ENCODE data around the gene STPG3. TPM values are rescaled to one million over a fixed set of nuclear protein-coding genes. Genes with fewer than 3 reads are reported as not detected.

The STPG3 gene
- total and polyA plus RNA-seq, 2 of the 8 experiments (the other 6 are each of a cell fraction or from before 2014, with no cell fraction given), result not detected

GRCh38 chr9:137256856-137257255 lies 5.8 kb downstream of the STPG3 start:
- no peak overlapping the region for H3K18ac ChIP-seq (ENCODE audit: extremely low read depth, low read length)
- no peak overlapping the region for H2BK5ac ChIP-seq (ENCODE audit: low read depth, low read length)
- no peak overlapping the region for H2BK15ac ChIP-seq (ENCODE audit: low read length)
- no peak overlapping the region for H4K5ac ChIP-seq (ENCODE audit: insufficient read length, low read depth, low read length)
- H2AFZ ChIP-seq (ENCODE audit: low read length), result no peak overlapping the region
- no peak overlapping the region for H2BK12ac ChIP-seq (ENCODE audit: low read depth, low read length)
- DNase-seq (ENCODE audit: low read depth in 1 of 2, low spot score in 2 of 2), result no peak
- no peak overlapping the region for H2AK5ac ChIP-seq (ENCODE audit: low read depth, low read length)
- no peak overlapping the region for H4K8ac ChIP-seq (ENCODE audit: extremely low read depth, insufficient read depth, low read length)
- H3K4me3 ChIP-seq (ENCODE audit: extremely low read depth in 1 of 4, insufficient read depth in 2 of 4, low read depth in 3 of 4, low read length in 4 of 4), result no peak overlapping the region
- H3K9ac ChIP-seq (replicated peaks in 1 of 4; ENCODE audit: extremely low read depth in 1 of 4, low read depth in 3 of 4, low read length in 3 of 4), result no peak overlapping the region
- H3K9me3 ChIP-seq (ENCODE audit: insufficient read depth in 2 of 2, low read depth in 1 of 2, low read length in 1 of 2), result no peaks in the 10 kb centered on the region
- H3K4me2 ChIP-seq (ENCODE audit: insufficient read depth in 1 of 2, low read depth in 2 of 2, low read length in 2 of 2), result no peak overlapping the region; a peak in 1 of 4 replicates
- H3K56ac ChIP-seq (replicated peaks; ENCODE audit: insufficient read length, low read depth, low read length), result no peak overlapping the region
- WGBS, 2 experiments (ENCODE audit: extremely low coverage in 1 of 2, insufficient coverage in 1 of 2, insufficient read length in 1 of 2, insufficient replicate concordance in 2 of 2, low coverage in 1 of 2, low lambda C conversion rate in 2 of 2, missing lambda C conversion rate in 1 of 2), result 97% methylated on average over 15 of the region's 15 CpGs; no CpG with 5 or more reads in 1 of the 2 experiments
- H3K79me2 ChIP-seq (ENCODE audit: control insufficient read depth in 1 of 2, insufficient read depth in 2 of 2, low read length in 2 of 2), result peaks cover 0 to 13% of the 10 kb centered on the region in 2 experiments; a peak in 2 of 4 replicates
- H3K27me3 ChIP-seq (replicated peaks in 1 of 4; ENCODE audit: control insufficient read depth in 3 of 4, extremely low read depth in 1 of 4, insufficient read depth in 3 of 4, low read length in 3 of 4), result peaks cover 0 to 7% (median 0%) of the 10 kb centered on the region in 4 experiments; a peak in 2 of 7 replicates
- no peak overlapping the region for H2BK120ac ChIP-seq (replicated peaks; ENCODE audit: low read depth, low read length)
- H3K23ac ChIP-seq (ENCODE audit: insufficient read length), result no peak overlapping the region
- CTCF ChIA-PET (ENCODE audit: partially characterized antibody), result interaction anchor here (1.0 to 4.7 kb wide), 11 partner anchors 9 to 231 kb away, joined by 3 to 13 read pairs (median 4); partner anchors contain the start of genes ABCA2 and RNF224
- H3K36me3 ChIP-seq (ENCODE audit: control insufficient read depth in 2 of 4, insufficient read depth in 4 of 4, low read length in 3 of 4), result peaks cover 3 to 17% (median 12%) of the 10 kb centered on the region in 4 experiments; a peak in 6 of 8 replicates
- no peak overlapping the region for H4K91ac ChIP-seq (replicated peaks; ENCODE audit: insufficient read length, low read length)
- peaks cover 14% of the 10 kb centered on the region; the same call in 1 of the 2 replicates for H3K23me2 ChIP-seq (ENCODE audit: low read depth, low read length)
- H3K4me1 ChIP-seq (replicated peaks in 1 of 4; ENCODE audit: control insufficient read depth in 3 of 4, insufficient read depth in 4 of 4, low read length in 3 of 4), result peaks cover 0 to 19% (median 15%) of the 10 kb centered on the region in 4 experiments; a peak in 5 of 7 replicates
- H3K4ac ChIP-seq (replicated peaks; ENCODE audit: insufficient read length, low read depth, low read length), result no peak overlapping the region
- H4K20me1 ChIP-seq (replicated peaks in 1 of 2; ENCODE audit: control insufficient read depth in 1 of 2, insufficient read depth in 2 of 2, low read length in 2 of 2), result peaks cover 0 to 4% of the 10 kb centered on the region in 2 experiments
- no peak overlapping the region for H3K27ac ChIP-seq (ENCODE audit: low read depth, low read length)
- POLR2A ChIA-PET (ENCODE audit: partially characterized antibody), result interaction anchor here (0.7 to 69.9 kb wide), 5 partner anchors 0 to 59 kb away, joined by 3 to 1462 read pairs (median 5); partner anchors contain the start of genes CYSRT1, NDOR1, NELFB and RNF208
- no peak overlapping the region for H3K14ac ChIP-seq (ENCODE audit: insufficient read length)
- H2BK20ac ChIP-seq (ENCODE audit: low read length), result no peak overlapping the region
- peaks cover 9% of the 10 kb centered on the region for H3K79me1 ChIP-seq (ENCODE audit: low read depth, low read length)
- no peak for FAIRE-seq
- no peak for TF ChIP-seq BACH1 (IDR thresholded peaks at IDR 0.05; ENCODE audit: low read length)
- TF ChIP-seq JUN (IDR thresholded peaks at IDR 0.05; ENCODE audit: low read depth, low read length), result no peak
- no peak for TF ChIP-seq CBX8 (IDR thresholded peaks at IDR 0.05; ENCODE audit: borderline replicate concordance, low read depth, low read length)
- no peak for TF ChIP-seq KDM5A (IDR thresholded peaks at IDR 0.05; ENCODE audit: low read length)
- no peak for TF ChIP-seq CHD1 (IDR thresholded peaks at IDR 0.05; ENCODE audit: low read depth, low read length)
- TF ChIP-seq GABPA (IDR thresholded peaks at IDR 0.05; ENCODE audit: borderline replicate concordance, insufficient read depth, low read length), result no peak
- TF ChIP-seq PHF8 (conservative IDR thresholded peaks at IDR 0.05; ENCODE audit: low read depth, low read length), result no peak
- TF ChIP-seq E2F6 (IDR thresholded peaks at IDR 0.05), result no peak
- TF ChIP-seq CREB1 (IDR thresholded peaks at IDR 0.05), result no peak
- TF ChIP-seq BRCA1 (IDR thresholded peaks at IDR 0.05; ENCODE audit: low read depth, low read length), result no peak
- no peak for TF ChIP-seq JUND (IDR thresholded peaks at IDR 0.05; ENCODE audit: low read length)
- no peak for TF ChIP-seq SP2 (IDR thresholded peaks at IDR 0.05; ENCODE audit: low read length)
- no peak for TF ChIP-seq POLR2AphosphoS5 (IDR thresholded peaks at IDR 0.05; ENCODE audit: low read depth, low read length)
- no peak for TF ChIP-seq TAF7 (optimal IDR thresholded peaks at IDR 0.05; ENCODE audit: borderline replicate concordance, low read depth, low read length)

Data from H1 (cell line).